OCI-LY7 (cell line): Measurements from ENCODE around the gene RAPGEF5. TPM values are rescaled to one million over a fixed set of nuclear protein-coding genes. Genes with fewer than 3 reads are reported as not detected.

Experiments
- BruUV-seq: library from RNA; stranded (reverse); fragments of 400-500 nt; replicated peaks from 2 replicates; lab custom pipeline; 2021; lab: Mats Ljungman, UMichigan
- CTCF ChIA-PET: fragments of 300-600 bp; sonication (Branson Sonifier 250); formaldehyde crosslinking; loops from one replicate; lab custom pipeline; 2022; ENCODE audit warnings: antibody characterized with exemption; ENCODE audit not compliant: unreplicated experiment; lab: Charles Lee
- POLR2A ChIA-PET: fragments of 300-600 bp; sonication (Branson Sonifier 250); formaldehyde crosslinking; loops from one replicate; lab custom pipeline; 2022; ENCODE audit warnings: antibody characterized with exemption; lab: Charles Lee
- DNase-seq: peaks from one replicate; pipeline ENCODE4 v3.0.0-alpha.2; 2015; ENCODE audit warnings: low spot score
- H2AFZ ChIP-seq: fragments of 200-600 bp; sonication (generic), shearing (Covaris generic); 2 replicates; pipeline ENCODE4 v1.6.1; 2014; ENCODE audit warnings: mild to moderate bottlenecking, antibody characterized with exemption, low read length, moderate library complexity
- H3K27ac ChIP-seq: fragments of 200-600 bp; sonication (generic); 2 replicates; pipeline ENCODE4 v1.5.1; 2014; ENCODE audit warnings: mixed run types, low read depth, mild to moderate bottlenecking, moderate library complexity, low read length, inconsistent platforms; ENCODE audit not compliant: poor library complexity, severe bottlenecking
- H3K36me3 ChIP-seq: fragments of 200-600 bp; sonication (generic); 2 replicates; pipeline ENCODE4 v1.6.1; 2014; ENCODE audit warnings: mild to moderate bottlenecking, antibody characterized with exemption, low read length, moderate library complexity, mixed read lengths; ENCODE audit not compliant: insufficient read depth
- H3K4me1 ChIP-seq: fragments of 200-600 bp; sonication (generic); 2 replicates; pipeline ENCODE4 v1.5.1; 2014; ENCODE audit warnings: mild to moderate bottlenecking, low read length; ENCODE audit not compliant: insufficient read depth, poor library complexity, severe bottlenecking
- H3K4me2 ChIP-seq: fragments of 200-600 bp; sonication (generic); 2 replicates; pipeline ENCODE4 v1.6.1; 2014; ENCODE audit warnings: mild to moderate bottlenecking, low read length
- H3K4me3 ChIP-seq: fragments of 200-600 bp; sonication (generic); 2 replicates; pipeline ENCODE4 v1.5.1; 2014; ENCODE audit warnings: mild to moderate bottlenecking, low read depth, low read length; ENCODE audit not compliant: poor library complexity, severe bottlenecking
- H3K79me2 ChIP-seq: fragments of 200-600 bp; sonication (generic); 2 replicates; pipeline ENCODE4 v1.6.1; 2016; ENCODE audit warnings: low read depth, mild to moderate bottlenecking, low read length, moderate library complexity, mixed read lengths; ENCODE audit not compliant: insufficient read depth
- H3K9me2 ChIP-seq: fragments of 200-600 bp; sonication (generic); 2 replicates; pipeline ENCODE4 v1.6.1; 2016; ENCODE audit warnings: mild to moderate bottlenecking, low read length, mixed read lengths; ENCODE audit not compliant: insufficient read depth
- H3K9me3 ChIP-seq: fragments of 200-600 bp; sonication (generic); 2 replicates; pipeline ENCODE4 v1.6.1; 2014; ENCODE audit warnings: mild to moderate bottlenecking, mixed run types, low read length, mixed read lengths
- H4K20me1 ChIP-seq: fragments of 200-600 bp; sonication (generic); 2 replicates; pipeline ENCODE4 v1.6.1; 2014; ENCODE audit warnings: mild to moderate bottlenecking, antibody characterized with exemption, low read length, moderate library complexity, mixed read lengths; ENCODE audit not compliant: insufficient read depth
- CTCF ChIP-seq: fragments of 200-600 bp; sonication (generic); conservative IDR thresholded peaks from 2 replicates; pipeline ENCODE4 v1.5.1; 2014; ENCODE audit warnings: mild to moderate bottlenecking, antibody characterized with exemption, low read length, moderate library complexity, mixed read lengths
- EZH2phosphoT487 ChIP-seq: fragments of 200-600 bp; sonication (generic); IDR thresholded peaks from 2 replicates; pipeline ENCODE4 v1.6.1; 2018; ENCODE audit warnings: low read depth, borderline replicate concordance, mild to moderate bottlenecking, mixed run types, antibody characterized with exemption, low read length, moderate library complexity, mixed read lengths
- intact Hi-C: fragments of 100-400 bp; cut with micrococcal nuclease; formaldehyde crosslinking; loops from one replicate; pipeline ENCODE4 v1.10.0; 2022; ENCODE audit not compliant: unreplicated experiment
- total RNA-seq, 2 experiments: library from RNA; depleted of rRNA in 1 of 2; stranded (reverse); fragments of >200 nt in 1 of 2; shearing (Covaris generic) in 1 of 2; gene quantifications; 2 replicates each; pipeline ENCODE4 v1.2.3, GENCODE V29; 2014 to 2022

Gene RAPGEF5
- total RNA-seq, 2 experiments from 2014 or later, result 114 to 115 TPM

- intact Hi-C loops, result no loop called here
- no peak overlapping the region for H2AFZ ChIP-seq
- ChIA-PET CTCF (no interaction called here), POLR2A (no interaction called here)
- no peaks in the 10 kb centered on the region for H3K79me2 ChIP-seq
- BruUV-seq, result TSS peak; percentile 2
- H3K4me2 ChIP-seq, result no peak overlapping the region
- H3K9me2 ChIP-seq, result no peaks in the 10 kb centered on the region
- H3K36me3 ChIP-seq, result peaks cover 92% of the 10 kb centered on the region
- no peak overlapping the region for H3K27ac ChIP-seq
- no peaks in the 10 kb centered on the region for H4K20me1 ChIP-seq
- H3K4me3 ChIP-seq, result no peak overlapping the region
- DNase-seq, result no peak
- no peaks in the 10 kb centered on the region for H3K9me3 ChIP-seq
- H3K4me1 ChIP-seq, result no peaks in the 10 kb centered on the region
- TF ChIP-seq CTCF (no peak), EZH2phosphoT487 (no peak)
These were observed 236.4 kb downstream of the RAPGEF5 start for GRCh38 chr7:22120391-22121053.

GRCh38 chr7:22117222-22117621, 239.7 kb downstream of the RAPGEF5 start:
- ChIA-PET CTCF (no interaction called here), POLR2A (no interaction called here)
- intact Hi-C loops, result no loop called here
- Histone ChIP-seq H3K4me2 (no peak overlapping the region), H3K4me1 (no peaks in the 10 kb centered on the region), H3K36me3 (peaks cover 74% of the 10 kb centered on the region), H2AFZ (no peak overlapping the region), H3K9me3 (no peaks in the 10 kb centered on the region), H3K4me3 (no peak overlapping the region), H3K79me2 (no peaks in the 10 kb centered on the region), H4K20me1 (no peaks in the 10 kb centered on the region), H3K9me2 (no peaks in the 10 kb centered on the region), H3K27ac (no peak overlapping the region)
- no peak for DNase-seq
- no peak for TF ChIP-seq EZH2phosphoT487
- TF ChIP-seq CTCF, result no peak
- BruUV-seq, result no TSS peak

GRCh38 chr7:22116451-22117030, 240.4 kb downstream of the RAPGEF5 start:
- BruUV-seq, result no TSS peak
- Histone ChIP-seq H3K4me1 (no peaks in the 10 kb centered on the region), H3K4me3 (no peak overlapping the region), H3K79me2 (no peaks in the 10 kb centered on the region), H3K27ac (no peak overlapping the region), H4K20me1 (no peaks in the 10 kb centered on the region), H3K9me3 (no peaks in the 10 kb centered on the region), H2AFZ (no peak overlapping the region), H3K9me2 (no peaks in the 10 kb centered on the region), H3K4me2 (no peak overlapping the region), H3K36me3 (peaks cover 68% of the 10 kb centered on the region)
- TF ChIP-seq EZH2phosphoT487 (no peak), CTCF (no peak)
- ChIA-PET CTCF (no interaction called here), POLR2A (interaction anchor here (1.1 kb wide), 1 partner anchor 58 kb away, joined by 3 read pairs; no protein-coding TSS in a partner anchor)
- intact Hi-C loops, result no loop called here
- no peak for DNase-seq
